ENCODE results near the gene COL4A2. TPM values are rescaled to one million over a fixed set of nuclear protein-coding genes. Genes with fewer than 3 reads are reported as not detected.

Gene COL4A2
- total RNA-seq, 2 experiments from 2014 or later = not detected

- Mint-ChIP-seq H3K4me3 (no peak overlapping the region), H3K27me3 (peaks cover 12% of the 10 kb centered on the region), H3K36me3 (ENCODE audit: low read depth) (no peaks in the 10 kb centered on the region), H3K4me1 (ENCODE audit: low read depth) (no peaks in the 10 kb centered on the region), H3K27ac (no peak overlapping the region), H3K9me3 (no peaks in the 10 kb centered on the region)
- TF ChIP-seq CTCF (IDR thresholded peaks at IDR 0.05) = no peak
- ChIA-PET POLR2A (no interaction called here), CTCF (no interaction called here)
- intact Hi-C loops (cut with micrococcal nuclease) = no loop called here
- ATAC-seq (no peak), DNase-seq (no peak)
These were observed 131.7 kb downstream of the COL4A2 start for GRCh38 chr13:110438776-110439175.

- H3K9me3 Mint-ChIP-seq = no peaks in the 10 kb centered on the region
- CTCF ChIA-PET = interaction anchor here (0.9 kb wide), 1 partner anchor 31 kb away, joined by 3 read pairs; no protein-coding TSS in a partner anchor
- H3K36me3 Mint-ChIP-seq (ENCODE audit: low read depth) = no peaks in the 10 kb centered on the region
- no peak overlapping the region for H3K4me3 Mint-ChIP-seq
- no peak for TF ChIP-seq CTCF (IDR thresholded peaks at IDR 0.05)
- H3K4me1 Mint-ChIP-seq (ENCODE audit: low read depth) = peaks cover 2% of the 10 kb centered on the region
- H3K27me3 Mint-ChIP-seq = peaks cover 24% of the 10 kb centered on the region
- no peak for DNase-seq
- POLR2A ChIA-PET = no interaction called here
- no peak overlapping the region for H3K27ac Mint-ChIP-seq
- no peak for ATAC-seq
- intact Hi-C loops (cut with micrococcal nuclease) = no loop called here
These were observed 134.1 kb downstream of the COL4A2 start for GRCh38 chr13:110440946-110441731.

GRCh38 chr13:110442930-110443621 is 136.0 kb downstream of the COL4A2 start:
- TF ChIP-seq CTCF (IDR thresholded peaks at IDR 0.05) = no peak
- ChIA-PET POLR2A (no interaction called here), CTCF (interaction anchor here (1.8 kb wide), 1 partner anchor 13 kb away, joined by 11 read pairs; no protein-coding TSS in a partner anchor)
- Mint-ChIP-seq H3K4me1 (ENCODE audit: low read depth) (peaks cover 2% of the 10 kb centered on the region), H3K27ac (no peak overlapping the region), H3K36me3 (ENCODE audit: low read depth) (no peaks in the 10 kb centered on the region), H3K4me3 (no peak overlapping the region), H3K9me3 (no peaks in the 10 kb centered on the region), H3K27me3 (peaks cover 22% of the 10 kb centered on the region)
- ATAC-seq (no peak), DNase-seq (no peak)
- intact Hi-C loops (cut with micrococcal nuclease) = no loop called here

DNA sequence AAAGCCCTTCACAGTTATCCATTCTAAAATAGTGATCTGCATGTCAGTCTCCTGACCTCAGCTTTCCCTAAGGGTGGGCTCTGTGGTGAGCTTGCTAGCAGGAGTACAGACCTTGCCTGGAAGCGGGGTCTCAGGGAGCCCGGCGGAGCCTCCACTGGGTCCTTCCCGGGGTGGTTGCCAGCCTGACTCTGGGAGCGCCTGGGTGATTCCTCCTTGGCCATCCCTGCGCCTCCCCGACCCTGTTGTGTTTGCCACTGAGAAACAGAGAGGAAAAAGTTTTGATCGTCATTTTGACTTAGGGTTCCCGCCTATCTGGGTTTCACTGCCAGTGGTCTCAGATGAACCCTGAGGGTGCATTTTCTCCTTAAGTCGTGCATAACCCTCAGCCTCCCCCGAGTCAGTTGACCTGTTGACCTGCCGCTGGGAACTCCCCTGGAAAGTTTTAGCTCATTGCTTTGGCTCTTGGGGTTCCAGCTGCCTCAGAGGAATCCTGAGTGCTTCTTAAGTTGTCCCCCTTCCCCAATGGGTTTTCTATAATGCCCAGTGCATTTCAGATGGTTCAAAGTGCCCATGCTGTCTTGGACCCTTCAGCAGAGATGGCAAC is 136.6 kb downstream of the COL4A2 start:
- POLR2A ChIA-PET = no interaction called here
- Mint-ChIP-seq H3K36me3 (ENCODE audit: low read depth) (no peaks in the 10 kb centered on the region), H3K27ac (no peak overlapping the region), H3K4me1 (ENCODE audit: low read depth) (peaks cover 2% of the 10 kb centered on the region), H3K9me3 (no peaks in the 10 kb centered on the region), H3K27me3 (peaks cover 24% of the 10 kb centered on the region), H3K4me3 (no peak overlapping the region)
- CTCF ChIA-PET = interaction anchor here (1.3 to 1.8 kb wide), 3 partner anchors 12 to 223 kb away, joined by 3 to 11 read pairs (median 3); no protein-coding TSS in a partner anchor
- no peak for DNase-seq
- ATAC-seq = no peak
- TF ChIP-seq CTCF (IDR thresholded peaks at IDR 0.05) = no peak
- intact Hi-C loops (cut with micrococcal nuclease) = no loop called here
